Activated T-cell treated with anti-CD3 and anti-CD28 coated beads, Interleukin-2, amount 50 U/mL, for 1 hour (primary cell): ENCODE data around the gene CAMTA2.
"Not testable (repeated sequence)": the region's sequence is repeated elsewhere in the genome, so short reads cannot be mapped to it uniquely, and the experiment has no call there.

Experiments used
- DNase-seq: peaks from one replicate; pipeline ENCODE4 v3.0.0-alpha.2; 2020

Gene CAMTA2

GRCh38 chr17:4986951-4987766 lies at the start of gene CAMTA2:
Gene CAMTA2 (minus strand): TSS chr17:4987675. CDS start chr17:4986222, 1,453 bp downstream.
- peak; percentile 91 for DNase-seq

GRCh38 chr17:5035315-5035714 lies 47.8 kb upstream of the CAMTA2 start, which contains the start of gene SLC52A1:
Gene SLC52A1 (minus strand): TSS chr17:5035426. CDS start chr17:5034606, 820 bp downstream.
- no peak for DNase-seq

GRCh38 chr17:5034651-5035050 lies 47.2 kb upstream of the CAMTA2 start:
- DNase-seq = no peak

GRCh38 chr17:5034063-5034462 lies 46.6 kb upstream of the CAMTA2 start:
- DNase-seq = no peak

- no peak for DNase-seq
Measured at GRCh38 chr17:5033352-5034015, 46.0 kb upstream of the CAMTA2 start.

GRCh38 chr17:5032865-5033264 lies 45.4 kb upstream of the CAMTA2 start:
- no peak for DNase-seq

GRCh38 chr17:5031365-5032082 lies 44.0 kb upstream of the CAMTA2 start:
- peak; percentile 82 for DNase-seq

GRCh38 chr17:5030168-5030567 lies 42.7 kb upstream of the CAMTA2 start:
- not testable (repeated sequence) for DNase-seq

GRCh38 chr17:5027916-5028315 lies 40.4 kb upstream of the CAMTA2 start:
- no peak for DNase-seq

GRCh38 chr17:5027299-5027698 lies 39.8 kb upstream of the CAMTA2 start:
- DNase-seq = no peak

- DNase-seq = no peak
Measured at GRCh38 chr17:5024604-5025003, 37.1 kb upstream of the CAMTA2 start.

- DNase-seq = no peak
Measured at GRCh38 chr17:5023588-5024147, 36.2 kb upstream of the CAMTA2 start.

GRCh38 chr17:5022171-5022711 lies 34.8 kb upstream of the CAMTA2 start:
- no peak for DNase-seq

GRCh38 chr17:5020502-5021023 lies 33.1 kb upstream of the CAMTA2 start:
- no peak for DNase-seq

- DNase-seq = no peak
Measured at GRCh38 chr17:5019475-5019956, 32.0 kb upstream of the CAMTA2 start.

- no peak for DNase-seq
Measured at GRCh38 chr17:5014357-5014756, 26.9 kb upstream of the CAMTA2 start.

- no peak for DNase-seq
Measured at GRCh38 chr17:5011928-5012327, 24.5 kb upstream of the CAMTA2 start.

- no peak for DNase-seq
Measured at GRCh38 chr17:5003214-5003867, 15.9 kb upstream of the CAMTA2 start.

- no peak for DNase-seq
Measured at GRCh38 chr17:5002121-5002788, 14.8 kb upstream of the CAMTA2 start.

- DNase-seq = no peak
Measured at GRCh38 chr17:5000237-5000639, 12.8 kb upstream of the CAMTA2 start.

GRCh38 chr17:4999430-5000093 lies 12.1 kb upstream of the CAMTA2 start:
- DNase-seq = no peak
